Central memory CD8-positive, alpha-beta T cell (primary cell): ENCODE results near the gene PCNX1.
"Not testable (repeated sequence)": the region's sequence is repeated elsewhere in the genome, so short reads cannot be mapped to it uniquely, and the experiment has no call there.

Source experiments
- ATAC-seq: fragments of 150-1000 bp; cut with Tn5 transposase; replicated peaks from 2 replicates; pipeline ENCODE4 v1.10.0; 2022; ENCODE audit warnings: mild to moderate bottlenecking, moderate FRiP score, moderate number of reproducible peaks; ENCODE audit not compliant: poor library complexity, severe bottlenecking; ENCODE audit errors: extremely low read depth
- DNase-seq, 2 donors: peaks; one replicate each; pipeline ENCODE4 v3.0.0; 2021; ENCODE audit warnings: low spot score in 2 of 2
- H3K27ac Mint-ChIP-seq: one replicate; pipeline ENCODE4 v1.8.0; 2022; ENCODE audit warnings: low read depth, mild to moderate bottlenecking, moderate library complexity, mixed read lengths
- H3K27me3 Mint-ChIP-seq: one replicate; pipeline ENCODE4 v1.8.0; 2022; ENCODE audit warnings: mixed read lengths
- H3K36me3 Mint-ChIP-seq: one replicate; pipeline ENCODE4 v1.8.0; 2022; ENCODE audit warnings: mild to moderate bottlenecking, moderate library complexity, mixed read lengths; ENCODE audit not compliant: insufficient read depth
- H3K4me1 Mint-ChIP-seq: one replicate; pipeline ENCODE4 v1.8.0; 2022; ENCODE audit warnings: mixed read lengths
- H3K4me3 Mint-ChIP-seq: one replicate; pipeline ENCODE4 v1.8.0; 2022; ENCODE audit warnings: mild to moderate bottlenecking, moderate library complexity, mixed read lengths
- H3K9me3 Mint-ChIP-seq: one replicate; pipeline ENCODE4 v1.8.0; 2022; ENCODE audit warnings: mixed read lengths

The PCNX1 gene

DNA sequence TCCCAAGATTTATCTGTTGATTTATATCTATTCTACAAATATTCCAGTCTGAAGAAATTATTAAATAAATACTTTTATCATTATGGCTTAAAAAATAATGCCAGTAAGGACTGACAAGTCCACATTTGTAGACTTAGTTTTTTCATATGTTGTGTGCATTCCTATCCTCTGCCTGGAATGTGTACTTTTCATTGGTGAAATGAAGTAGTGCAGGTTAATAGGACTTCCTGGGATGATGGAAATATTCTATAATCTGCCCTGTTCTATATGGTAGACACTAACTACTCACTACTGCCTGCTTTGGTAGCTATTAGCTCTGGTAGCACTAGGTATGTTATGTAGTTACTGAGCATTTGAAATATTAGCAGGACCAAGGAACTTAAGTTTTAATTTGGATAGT, 86.7 kb downstream of the PCNX1 start:
- no peaks in the 10 kb centered on the region for H3K9me3 Mint-ChIP-seq
- peaks cover 5% of the 10 kb centered on the region for H3K36me3 Mint-ChIP-seq
- no peak for DNase-seq
- ATAC-seq = no peak
- peaks cover 20% of the 10 kb centered on the region for H3K4me1 Mint-ChIP-seq
- H3K27me3 Mint-ChIP-seq = no peaks in the 10 kb centered on the region
- no peak overlapping the region for H3K27ac Mint-ChIP-seq
- H3K4me3 Mint-ChIP-seq = no peak overlapping the region

DNA sequence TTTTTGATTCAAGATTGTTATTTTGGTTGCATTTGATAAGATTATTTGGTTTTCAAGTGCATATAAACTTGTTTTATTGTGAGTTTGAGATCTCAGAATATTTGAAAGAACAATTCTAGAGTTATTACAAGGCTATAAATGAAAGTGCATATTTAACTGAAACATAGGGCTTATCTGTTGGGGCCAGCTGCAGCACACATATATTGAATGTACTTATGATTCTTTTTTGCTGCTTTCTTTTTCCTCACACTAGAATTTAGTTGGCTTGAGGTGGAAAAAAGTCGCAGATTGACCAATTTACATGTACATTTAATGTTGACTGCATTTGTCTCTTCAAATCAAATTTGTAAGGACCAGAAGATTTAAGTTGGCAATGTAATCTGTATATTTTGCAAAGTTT, 88.0 kb downstream of the PCNX1 start:
- Mint-ChIP-seq H3K4me3 (no peak overlapping the region), H3K9me3 (no peaks in the 10 kb centered on the region), H3K27ac (no peak overlapping the region), H3K36me3 (peaks cover 8% of the 10 kb centered on the region), H3K27me3 (no peaks in the 10 kb centered on the region), H3K4me1 (peaks cover 31% of the 10 kb centered on the region)
- no peak for ATAC-seq
- DNase-seq = no peak

DNA sequence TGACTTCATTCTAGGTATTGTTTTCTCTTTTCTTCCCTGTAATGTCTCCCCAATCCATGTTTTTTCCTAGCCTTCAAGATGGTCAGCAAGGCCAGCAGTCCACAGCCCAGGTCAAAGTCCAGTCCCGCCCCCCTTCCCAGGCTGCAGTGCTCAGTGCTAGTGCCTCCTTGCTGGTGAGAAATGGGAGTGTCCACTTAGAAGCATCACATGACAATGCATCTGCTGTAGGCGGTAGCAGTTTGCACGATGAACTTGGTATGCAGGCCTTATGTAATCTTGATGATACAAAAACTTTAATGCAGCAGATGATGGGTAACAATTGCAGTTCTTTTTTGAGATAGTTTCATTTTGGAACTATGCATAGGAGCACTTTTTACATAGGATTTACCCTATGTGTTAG, 88.4 kb downstream of the PCNX1 start:
- no peak overlapping the region for H3K27ac Mint-ChIP-seq
- ATAC-seq (no peak), DNase-seq (no peak)
- no peak overlapping the region for H3K4me3 Mint-ChIP-seq
- no peaks in the 10 kb centered on the region for H3K9me3 Mint-ChIP-seq
- peaks cover 29% of the 10 kb centered on the region for H3K4me1 Mint-ChIP-seq
- H3K36me3 Mint-ChIP-seq = peaks cover 8% of the 10 kb centered on the region
- H3K27me3 Mint-ChIP-seq = no peaks in the 10 kb centered on the region

DNA sequence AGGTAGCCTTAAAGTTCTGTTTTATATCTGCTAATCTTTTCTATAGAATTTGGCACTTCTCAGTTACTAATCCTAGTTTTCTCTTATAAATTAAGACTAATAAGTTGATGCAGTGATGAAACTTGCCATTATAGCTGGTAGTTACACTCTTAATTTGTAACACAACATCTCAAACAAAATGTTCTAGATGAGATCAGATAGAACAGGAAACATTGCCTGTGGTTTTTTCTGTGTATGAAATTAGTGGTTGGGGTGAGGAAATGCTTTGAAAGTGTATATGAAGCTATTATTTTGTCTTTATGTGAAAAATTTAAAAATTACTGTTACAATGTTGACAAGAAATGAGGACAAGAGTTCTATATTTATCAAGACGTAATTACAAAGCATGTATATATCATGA, 91.9 kb downstream of the PCNX1 start:
- Mint-ChIP-seq H3K4me3 (peak overlapping the region; percentile 47), H3K4me1 (peaks cover 40% of the 10 kb centered on the region), H3K27ac (peak overlapping the region; percentile 85)

DNA sequence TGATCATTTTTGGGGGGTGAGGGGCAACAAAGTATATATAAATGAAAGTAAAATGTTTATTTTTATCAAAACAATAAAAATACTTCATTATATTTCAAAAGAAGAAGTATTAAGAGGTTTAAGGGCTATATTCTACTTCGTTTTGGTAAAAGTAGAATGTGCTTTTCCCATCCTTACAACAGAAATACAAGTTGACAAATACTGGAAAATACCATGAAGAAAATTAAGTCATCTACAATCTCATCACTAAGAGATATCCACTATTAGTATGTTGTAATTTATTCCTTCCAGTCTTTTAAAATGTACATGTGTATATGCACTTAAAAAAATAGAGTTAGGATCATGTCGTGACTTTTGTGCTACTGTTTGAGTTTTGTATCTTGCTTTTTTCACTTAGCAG, 92.8 kb downstream of the PCNX1 start:
- Mint-ChIP-seq H3K36me3 (peaks cover 13% of the 10 kb centered on the region), H3K4me1 (peaks cover 47% of the 10 kb centered on the region), H3K9me3 (no peaks in the 10 kb centered on the region), H3K27ac (peak overlapping the region; percentile 85), H3K4me3 (no peak overlapping the region), H3K27me3 (no peaks in the 10 kb centered on the region)
- ATAC-seq (no peak), DNase-seq (no peak)

More for the DNA sequence above, 91.9 kb downstream of the PCNX1 start:
- no peak for DNase-seq
- peaks cover 9% of the 10 kb centered on the region for H3K36me3 Mint-ChIP-seq
- H3K9me3 Mint-ChIP-seq = no peaks in the 10 kb centered on the region
- peak; percentile 97 for ATAC-seq
- no peaks in the 10 kb centered on the region for H3K27me3 Mint-ChIP-seq

DNA sequence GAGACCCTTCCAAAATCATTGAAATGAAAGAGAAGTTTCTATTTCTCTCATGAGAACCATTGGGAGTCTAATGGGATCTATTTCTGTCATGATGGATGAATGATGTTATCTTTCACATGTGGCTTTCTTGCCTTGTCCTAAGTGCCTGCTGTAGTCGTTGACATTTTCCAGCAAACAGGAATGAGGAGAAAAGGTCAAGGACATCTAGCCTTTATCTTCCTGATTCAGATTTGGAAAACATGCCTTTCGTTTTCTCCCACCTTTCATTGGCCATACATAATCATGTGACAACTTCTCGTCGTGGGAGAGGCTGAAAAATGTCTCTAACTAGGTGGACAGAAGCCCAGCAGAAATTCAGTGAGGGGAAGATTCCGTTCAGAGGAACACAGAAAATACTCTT, 94.5 kb downstream of the PCNX1 start:
- Mint-ChIP-seq H3K4me3 (no peak overlapping the region), H3K9me3 (no peaks in the 10 kb centered on the region), H3K27ac (no peak overlapping the region), H3K4me1 (peaks cover 41% of the 10 kb centered on the region), H3K36me3 (peaks cover 11% of the 10 kb centered on the region), H3K27me3 (no peaks in the 10 kb centered on the region)
- ATAC-seq (no peak), DNase-seq (no peak)

DNA sequence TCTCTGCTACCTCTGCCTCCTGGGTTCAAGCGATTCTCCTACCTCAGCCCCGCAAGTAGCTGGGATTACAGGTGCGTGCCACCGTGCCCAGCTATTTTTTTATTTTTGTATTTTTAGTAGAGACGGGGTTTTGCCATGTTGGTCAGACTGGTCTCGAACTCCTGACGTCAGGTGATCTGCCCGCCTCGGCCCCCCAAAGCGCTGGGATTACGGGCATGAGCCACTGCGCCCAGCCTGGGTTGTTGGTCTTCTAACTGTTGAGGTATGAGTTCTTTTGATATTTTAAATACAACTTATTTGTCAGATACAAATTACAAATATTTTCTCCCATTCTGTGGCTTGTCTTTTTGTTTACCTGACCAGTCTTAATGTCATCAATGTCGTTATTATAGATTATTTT, 95.9 kb downstream of the PCNX1 start:
- DNase-seq = no peak
- no peaks in the 10 kb centered on the region for H3K27me3 Mint-ChIP-seq
- H3K4me3 Mint-ChIP-seq = no peak overlapping the region
- no peak overlapping the region for H3K27ac Mint-ChIP-seq
- ATAC-seq = no peak
- H3K4me1 Mint-ChIP-seq = peaks cover 35% of the 10 kb centered on the region
- no peaks in the 10 kb centered on the region for H3K9me3 Mint-ChIP-seq
- peaks cover 11% of the 10 kb centered on the region for H3K36me3 Mint-ChIP-seq

DNA sequence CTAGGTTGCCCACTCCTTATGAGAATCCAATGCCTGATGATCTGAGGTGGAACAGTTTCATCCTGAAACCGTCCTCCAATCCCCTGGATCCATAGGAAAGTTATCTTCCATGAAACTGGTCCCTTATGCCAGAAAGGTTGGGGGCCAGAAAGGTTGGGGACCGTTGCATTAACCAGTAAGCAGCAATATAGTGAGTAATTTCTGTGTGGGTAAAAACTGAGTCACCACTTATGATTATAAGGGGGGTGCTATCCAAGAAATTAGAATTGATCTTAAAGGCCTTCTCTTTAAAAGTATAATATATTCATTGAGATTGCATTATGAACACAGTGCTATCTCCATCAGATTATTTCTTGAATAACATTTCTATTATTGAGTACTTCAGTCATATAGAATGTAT, 97.2 kb downstream of the PCNX1 start:
- no peak overlapping the region for H3K4me3 Mint-ChIP-seq
- no peak overlapping the region for H3K27ac Mint-ChIP-seq
- H3K36me3 Mint-ChIP-seq = peaks cover 9% of the 10 kb centered on the region
- no peaks in the 10 kb centered on the region for H3K9me3 Mint-ChIP-seq
- ATAC-seq (no peak), DNase-seq (no peak)
- H3K27me3 Mint-ChIP-seq = no peaks in the 10 kb centered on the region
- peaks cover 28% of the 10 kb centered on the region for H3K4me1 Mint-ChIP-seq

DNA sequence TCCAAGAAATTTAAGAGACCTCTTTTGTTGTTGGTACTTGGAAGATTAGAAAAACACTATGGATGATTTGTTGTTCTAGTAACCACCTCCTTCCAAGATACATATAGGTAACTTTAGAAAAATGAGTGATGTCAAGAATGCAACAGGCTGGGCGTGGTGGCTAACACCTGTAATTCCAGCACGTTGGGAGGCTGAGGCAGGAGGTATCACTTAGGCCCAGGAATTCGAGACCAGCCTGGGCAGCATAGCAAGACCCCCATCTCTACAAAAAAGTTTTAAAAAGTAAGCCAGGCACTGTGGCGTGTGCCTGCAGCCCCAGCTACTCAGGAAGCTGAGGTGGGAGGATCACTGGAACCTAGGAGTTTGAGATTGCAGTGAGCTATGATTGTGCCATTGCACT, 97.8 kb downstream of the PCNX1 start:
- Mint-ChIP-seq H3K9me3 (no peaks in the 10 kb centered on the region), H3K27me3 (no peaks in the 10 kb centered on the region), H3K27ac (no peak overlapping the region), H3K36me3 (peaks cover 8% of the 10 kb centered on the region), H3K4me3 (no peak overlapping the region), H3K4me1 (peaks cover 23% of the 10 kb centered on the region)
- ATAC-seq (no peak), DNase-seq (no peak)

DNA sequence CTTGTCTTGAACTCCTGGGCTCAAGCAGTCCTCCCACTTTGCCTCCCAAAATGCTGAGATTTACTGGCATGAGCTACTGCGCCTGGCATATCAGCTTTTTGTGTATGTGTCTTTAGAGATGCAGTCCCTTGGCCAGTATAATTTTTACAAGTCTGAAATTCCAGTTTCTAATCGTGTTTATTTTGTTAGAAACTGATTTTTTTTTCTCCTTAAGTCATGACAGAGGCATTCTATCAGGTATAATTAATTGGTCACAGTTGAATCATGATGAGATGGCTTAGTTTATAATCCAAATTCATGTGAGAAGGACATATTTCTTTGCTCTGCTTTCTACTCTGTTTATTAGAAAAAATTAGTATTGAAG, 98.9 kb downstream of the PCNX1 start:
- DNase-seq = no peak
- no peak overlapping the region for H3K27ac Mint-ChIP-seq
- H3K36me3 Mint-ChIP-seq = peaks cover 8% of the 10 kb centered on the region
- no peak overlapping the region for H3K4me3 Mint-ChIP-seq
- no peak for ATAC-seq
- H3K9me3 Mint-ChIP-seq = no peaks in the 10 kb centered on the region
- H3K4me1 Mint-ChIP-seq = peaks cover 31% of the 10 kb centered on the region
- no peaks in the 10 kb centered on the region for H3K27me3 Mint-ChIP-seq

DNA sequence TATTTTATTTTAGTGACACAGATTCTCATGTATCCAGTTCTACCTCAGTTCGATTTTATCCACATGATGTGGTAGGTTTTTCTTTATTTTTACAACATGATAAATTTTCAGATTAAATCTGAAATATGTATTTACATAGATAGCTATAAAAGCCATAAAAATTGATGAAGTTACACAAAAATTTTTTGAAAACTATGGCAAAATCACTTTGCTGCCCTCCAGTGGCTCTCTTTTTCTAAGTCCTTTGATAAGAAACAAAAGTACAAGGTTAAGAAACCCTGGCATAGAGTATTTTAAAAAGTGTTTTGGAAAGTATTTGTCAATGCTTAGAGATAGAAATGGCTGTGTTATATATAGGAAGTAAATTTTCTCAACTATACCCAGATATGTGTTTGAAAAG, 104.2 kb downstream of the PCNX1 start:
- Mint-ChIP-seq H3K4me1 (peaks cover 29% of the 10 kb centered on the region), H3K9me3 (no peaks in the 10 kb centered on the region), H3K27me3 (no peaks in the 10 kb centered on the region), H3K36me3 (peaks cover 13% of the 10 kb centered on the region), H3K4me3 (no peak overlapping the region), H3K27ac (peak overlapping the region; percentile 56)
- ATAC-seq = no peak
- no peak for DNase-seq

DNA sequence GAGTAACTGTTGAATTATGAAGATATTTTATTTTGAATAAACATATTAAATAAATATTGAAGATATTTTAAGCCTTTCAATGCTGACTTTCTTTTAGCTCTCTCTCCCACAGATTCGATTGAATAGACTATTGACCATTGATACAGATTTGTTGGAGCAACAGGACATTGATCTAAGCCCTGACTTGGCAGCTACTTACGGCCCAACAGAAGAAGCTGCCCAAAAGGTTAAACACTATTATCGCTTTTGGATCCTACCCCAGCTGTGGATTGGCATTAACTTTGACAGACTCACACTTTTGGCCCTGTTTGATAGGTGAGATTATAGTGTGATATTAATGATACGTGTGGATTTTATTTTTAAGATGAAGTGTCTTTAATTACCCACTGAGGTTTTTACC, 105.6 kb downstream of the PCNX1 start:
- Mint-ChIP-seq H3K4me3 (no peak overlapping the region), H3K4me1 (peaks cover 29% of the 10 kb centered on the region), H3K9me3 (no peaks in the 10 kb centered on the region), H3K36me3 (peaks cover 16% of the 10 kb centered on the region), H3K27ac (no peak overlapping the region), H3K27me3 (no peaks in the 10 kb centered on the region)
- no peak for DNase-seq
- no peak for ATAC-seq

DNA sequence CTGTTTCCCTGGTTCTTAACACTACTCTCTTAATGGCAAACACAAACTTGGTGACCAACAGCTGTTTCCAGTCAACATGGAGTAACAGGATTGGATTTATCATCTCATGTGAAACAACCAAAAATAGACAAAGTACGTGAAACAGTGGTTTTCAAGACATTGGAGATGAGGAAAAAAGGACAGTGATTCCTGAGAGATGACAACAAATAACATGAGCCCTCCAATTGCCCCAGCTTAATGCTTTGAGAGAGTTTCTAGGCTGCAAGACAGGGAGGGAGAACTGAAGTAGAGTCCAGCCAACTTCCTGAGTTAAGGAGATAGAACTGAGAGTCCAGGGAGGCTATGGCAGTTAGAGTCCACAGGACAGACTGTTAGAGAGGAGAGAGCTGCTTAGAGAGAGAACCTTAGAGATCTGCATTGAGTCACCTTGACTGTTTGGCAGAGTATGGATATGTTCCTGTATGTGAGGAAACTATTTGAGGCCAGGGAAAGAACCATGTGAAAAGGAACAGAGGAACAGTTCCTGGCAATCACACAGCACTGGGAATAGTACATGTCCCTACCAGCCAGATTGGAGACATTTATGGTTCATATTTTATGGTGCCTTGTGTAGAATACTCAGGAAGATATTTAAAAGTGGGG, 106.4 kb downstream of the PCNX1 start:
- ATAC-seq (no peak), DNase-seq (no peak)
- no peaks in the 10 kb centered on the region for H3K27me3 Mint-ChIP-seq
- peaks cover 29% of the 10 kb centered on the region for H3K4me1 Mint-ChIP-seq
- no peak overlapping the region for H3K4me3 Mint-ChIP-seq
- H3K36me3 Mint-ChIP-seq = peaks cover 16% of the 10 kb centered on the region
- no peaks in the 10 kb centered on the region for H3K9me3 Mint-ChIP-seq
- H3K27ac Mint-ChIP-seq = no peak overlapping the region

DNA sequence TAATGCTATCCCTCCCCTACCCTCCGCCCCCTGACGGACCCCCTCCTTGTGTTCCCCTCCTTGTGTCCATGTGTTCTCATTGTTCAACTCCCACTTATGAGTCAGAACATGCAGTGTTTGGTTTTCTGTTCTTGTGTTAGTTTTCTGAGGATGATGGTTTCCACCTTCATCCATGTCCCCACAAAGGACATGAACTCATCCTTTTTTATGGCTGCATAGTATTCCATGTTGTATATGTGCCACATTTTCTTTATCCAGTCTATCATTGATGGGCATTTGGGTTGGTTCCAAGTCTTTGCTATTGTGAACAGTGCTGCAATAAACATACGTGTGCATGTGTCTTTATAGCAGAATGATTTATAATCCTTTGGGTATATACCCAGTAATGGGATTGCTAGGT, 112.7 kb downstream of the PCNX1 start:
- not testable (repeated sequence) for DNase-seq, H3K4me3 Mint-ChIP-seq, H3K27ac Mint-ChIP-seq

More for the DNA sequence above, 112.7 kb downstream of the PCNX1 start:
- H3K9me3 Mint-ChIP-seq, ATAC-seq, H3K27me3 Mint-ChIP-seq: not testable (repeated sequence)
- H3K4me1 Mint-ChIP-seq = peaks cover 31% of the 10 kb centered on the region
- H3K36me3 Mint-ChIP-seq = peaks cover 39% of the 10 kb centered on the region
